ENCODE data around the gene SERPINE2. TPM values are rescaled to one million over a fixed set of nuclear protein-coding genes. Genes with fewer than 3 reads are reported as not detected.
A peak's percentile ranks its signal among the peaks of the same experiment; 100 is the strongest.

SERPINE2 gene
- total RNA-seq, 1 donor from 2014 or later = 36.0 TPM

- Mint-ChIP-seq H3K4me1 (peaks cover 14% of the 10 kb centered on the region), H3K27me3 (ENCODE audit: low read depth) (no peaks in the 10 kb centered on the region), H3K4me3 (no peak overlapping the region), H3K27ac (ENCODE audit: unreplicated experiment) (no peak overlapping the region), H3K36me3 (ENCODE audit: low read depth) (peaks cover 2% of the 10 kb centered on the region), H3K9me3 (no peaks in the 10 kb centered on the region)
- no peak for TF ChIP-seq CTCF (conservative IDR thresholded peaks at IDR 0.05)
- DNase-seq (ENCODE audit: low read depth, low spot score) = no peak
These were observed 103.5 kb downstream of the SERPINE2 start for GRCh38 chr2:223935459-223936125.

DNA sequence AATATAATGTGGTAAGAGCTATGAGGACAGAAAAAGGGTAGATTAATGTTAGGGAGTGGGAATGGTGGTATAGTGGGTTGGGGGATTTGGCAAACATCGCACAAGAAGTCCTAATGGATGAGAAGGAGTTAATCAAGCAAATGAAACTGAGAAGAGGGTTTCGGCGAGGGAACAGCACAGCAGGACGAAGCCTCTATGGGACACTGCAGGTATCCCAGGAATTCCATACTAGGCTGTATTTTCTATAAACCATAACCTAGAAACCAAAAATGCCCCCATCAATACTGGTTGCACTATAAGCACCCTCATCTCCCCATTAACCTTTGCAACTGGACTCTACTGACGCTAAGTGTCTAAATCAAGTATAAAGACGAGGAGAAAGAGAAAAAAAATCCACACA is 104.2 kb downstream of the SERPINE2 start:
- no peak for DNase-seq (ENCODE audit: low read depth, low spot score)
- H3K4me3 Mint-ChIP-seq = no peak overlapping the region
- H3K9me3 Mint-ChIP-seq = no peaks in the 10 kb centered on the region
- peaks cover 18% of the 10 kb centered on the region for H3K4me1 Mint-ChIP-seq
- no peak for TF ChIP-seq CTCF (conservative IDR thresholded peaks at IDR 0.05)
- no peaks in the 10 kb centered on the region for H3K27me3 Mint-ChIP-seq (ENCODE audit: low read depth)
- H3K36me3 Mint-ChIP-seq (ENCODE audit: low read depth) = peaks cover 2% of the 10 kb centered on the region
- no peak overlapping the region for H3K27ac Mint-ChIP-seq (ENCODE audit: unreplicated experiment)

- Mint-ChIP-seq H3K27me3 (ENCODE audit: low read depth) (no peaks in the 10 kb centered on the region), H3K4me3 (no peak overlapping the region), H3K27ac (ENCODE audit: unreplicated experiment) (no peak overlapping the region), H3K36me3 (ENCODE audit: low read depth) (peaks cover 1% of the 10 kb centered on the region), H3K4me1 (peaks cover 14% of the 10 kb centered on the region), H3K9me3 (no peaks in the 10 kb centered on the region)
- no peak for DNase-seq (ENCODE audit: low read depth, low spot score)
- no peak for TF ChIP-seq CTCF (conservative IDR thresholded peaks at IDR 0.05)
These were observed 106.0 kb downstream of the SERPINE2 start for GRCh38 chr2:223932816-223933800.

DNA sequence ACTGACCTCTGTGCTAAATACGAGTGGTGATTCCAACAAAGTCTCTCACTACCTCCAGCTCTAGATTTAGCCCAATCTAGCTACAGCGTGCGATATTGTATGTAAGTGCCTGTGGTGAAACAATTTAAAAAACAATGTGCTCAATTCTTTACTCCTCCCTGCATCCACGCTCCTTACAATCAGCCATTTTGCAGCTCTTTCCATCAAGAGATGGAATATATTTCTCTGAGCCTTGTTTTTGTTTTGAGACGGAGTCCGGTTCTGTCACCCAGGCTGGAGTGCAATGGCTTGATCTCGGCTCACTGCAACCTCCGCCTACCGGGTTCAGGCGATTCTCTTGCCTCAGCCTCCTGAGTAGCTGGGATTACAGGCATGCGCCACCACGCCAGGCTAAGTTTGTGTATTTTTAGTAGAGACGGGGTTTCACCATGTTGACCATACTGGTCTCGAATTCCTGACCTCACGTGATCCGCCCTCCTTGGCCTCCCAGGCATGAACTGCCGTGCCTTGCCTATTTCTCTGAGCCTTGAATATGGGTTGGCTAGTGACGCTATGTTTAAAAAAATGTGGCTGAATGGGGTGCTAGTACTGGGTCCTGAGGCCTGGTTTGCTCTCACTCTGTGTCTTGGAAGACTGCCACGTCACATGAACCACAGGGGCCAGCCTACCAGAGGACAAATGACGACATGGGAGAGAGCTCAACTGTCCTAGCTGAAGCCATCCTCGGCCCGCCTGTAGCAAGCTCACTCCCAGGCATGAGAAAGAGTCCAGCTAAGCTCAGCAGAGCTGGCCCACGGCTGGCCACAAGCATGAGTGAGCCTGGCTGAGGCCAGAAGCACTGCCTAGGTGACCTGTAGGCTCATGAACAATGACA is 108.7 kb downstream of the SERPINE2 start:
- TF ChIP-seq CTCF (conservative IDR thresholded peaks at IDR 0.05) = no peak
- H3K4me1 Mint-ChIP-seq = peaks cover 4% of the 10 kb centered on the region
- no peak for DNase-seq (ENCODE audit: low read depth, low spot score)
- peak overlapping the region; percentile 71 for H3K27ac Mint-ChIP-seq (ENCODE audit: unreplicated experiment)
- H3K27me3 Mint-ChIP-seq (ENCODE audit: low read depth) = no peaks in the 10 kb centered on the region
- no peak overlapping the region for H3K4me3 Mint-ChIP-seq
- H3K9me3 Mint-ChIP-seq = peaks cover 4% of the 10 kb centered on the region
- H3K36me3 Mint-ChIP-seq (ENCODE audit: low read depth) = peaks cover 13% of the 10 kb centered on the region

GRCh38 chr2:223929571-223930102 is 109.4 kb downstream of the SERPINE2 start:
- peaks cover 13% of the 10 kb centered on the region for H3K36me3 Mint-ChIP-seq (ENCODE audit: low read depth)
- no peak for TF ChIP-seq CTCF (conservative IDR thresholded peaks at IDR 0.05)
- H3K4me1 Mint-ChIP-seq = peaks cover 4% of the 10 kb centered on the region
- DNase-seq (ENCODE audit: low read depth, low spot score) = no peak
- no peak overlapping the region for H3K27ac Mint-ChIP-seq (ENCODE audit: unreplicated experiment)
- H3K9me3 Mint-ChIP-seq = peaks cover 4% of the 10 kb centered on the region
- H3K4me3 Mint-ChIP-seq = no peak overlapping the region
- H3K27me3 Mint-ChIP-seq (ENCODE audit: low read depth) = no peaks in the 10 kb centered on the region
